ENCODE measurements around the gene UPF2. TPM values are rescaled to one million over a fixed set of nuclear protein-coding genes. Genes with fewer than 3 reads are reported as not detected.
A peak's percentile ranks its signal among the peaks of the same experiment; 100 is the strongest.

The UPF2 gene
- total RNA-seq, 1 experiment from 2014 or later: 30.6 TPM

- CTCF ChIA-PET: no interaction called here
Observed at GRCh38 chr10:12048547-12048946, 5.9 kb upstream of the UPF2 start.

GRCh38 chr10:12045596-12045995 is 3.0 kb upstream of the UPF2 start:
- DNase-seq (ENCODE audit: low spot score): no peak
- CTCF ChIA-PET: no interaction called here

More at GRCh38 chr10:12048547-12048946, 5.9 kb upstream of the UPF2 start:
- Histone ChIP-seq H3K9me3 (ENCODE audit: low read depth, low read length, poor library complexity, severe bottlenecking) (no peaks in the 10 kb centered on the region), H3K4me1 (ENCODE audit: insufficient read depth, low read length, poor library complexity, severe bottlenecking) (peaks cover 4% of the 10 kb centered on the region), H3K27ac (ENCODE audit: low read depth, low read length, poor library complexity, severe bottlenecking) (no peak overlapping the region), H3K36me3 (ENCODE audit: insufficient read depth, low read length, poor library complexity, severe bottlenecking) (no peaks in the 10 kb centered on the region), H3K4me3 (ENCODE audit: low read depth, low read length, poor library complexity, severe bottlenecking) (no peak overlapping the region), H3K27me3 (replicated peaks; ENCODE audit: insufficient read depth, low read depth, low read length, poor library complexity) (no peaks in the 10 kb centered on the region)
- TF ChIP-seq CTCF (conservative IDR thresholded peaks at IDR 0.05; ENCODE audit: low read depth, low read length) (no peak), EZH2 (IDR thresholded peaks at IDR 0.05; ENCODE audit: borderline replicate concordance, low read depth, low read length, poor library complexity, severe bottlenecking) (no peak)
- no peak for DNase-seq (ENCODE audit: low spot score)
- POLR2A ChIA-PET (ENCODE audit: low non-redundant PET): interaction anchor here (0.5 kb wide), 1 partner anchor 1159 kb away, joined by 3 read pairs; no protein-coding TSS in a partner anchor
- intact Hi-C loops (cut with micrococcal nuclease; ENCODE audit: unreplicated experiment): no loop called here
- BruUV-seq (replicated peaks): no TSS peak

GRCh38 chr10:12042409-12042796 is 206 bp downstream of the UPF2 start:
- no TSS peak for BruUV-seq (replicated peaks)
- intact Hi-C loops (cut with micrococcal nuclease; ENCODE audit: unreplicated experiment): no loop called here
- DNase-seq (ENCODE audit: low spot score): peak; percentile 36

More at GRCh38 chr10:12045596-12045995, 3.0 kb upstream of the UPF2 start:
- Histone ChIP-seq H3K4me3 (ENCODE audit: low read depth, low read length, poor library complexity, severe bottlenecking) (no peak overlapping the region), H3K4me1 (ENCODE audit: insufficient read depth, low read length, poor library complexity, severe bottlenecking) (peaks cover 11% of the 10 kb centered on the region), H3K36me3 (ENCODE audit: insufficient read depth, low read length, poor library complexity, severe bottlenecking) (no peaks in the 10 kb centered on the region), H3K27ac (ENCODE audit: low read depth, low read length, poor library complexity, severe bottlenecking) (no peak overlapping the region), H3K9me3 (ENCODE audit: low read depth, low read length, poor library complexity, severe bottlenecking) (no peaks in the 10 kb centered on the region), H3K27me3 (replicated peaks; ENCODE audit: insufficient read depth, low read depth, low read length, poor library complexity) (no peaks in the 10 kb centered on the region)
- POLR2A ChIA-PET (ENCODE audit: low non-redundant PET): no interaction called here
- TF ChIP-seq EZH2 (IDR thresholded peaks at IDR 0.05; ENCODE audit: borderline replicate concordance, low read depth, low read length, poor library complexity, severe bottlenecking) (no peak), CTCF (conservative IDR thresholded peaks at IDR 0.05; ENCODE audit: low read depth, low read length) (no peak)
- BruUV-seq (replicated peaks): no TSS peak
- intact Hi-C loops (cut with micrococcal nuclease; ENCODE audit: unreplicated experiment): no loop called here

More at GRCh38 chr10:12042409-12042796, 206 bp downstream of the UPF2 start:
- H3K36me3 ChIP-seq (ENCODE audit: insufficient read depth, low read length, poor library complexity, severe bottlenecking): no peaks in the 10 kb centered on the region
- no peaks in the 10 kb centered on the region for H3K9me3 ChIP-seq (ENCODE audit: low read depth, low read length, poor library complexity, severe bottlenecking)
- peak overlapping the region; percentile 99 for H3K4me3 ChIP-seq (ENCODE audit: low read depth, low read length, poor library complexity, severe bottlenecking)
- no peaks in the 10 kb centered on the region for H3K27me3 ChIP-seq (replicated peaks; ENCODE audit: insufficient read depth, low read depth, low read length, poor library complexity)
- peak overlapping the region; percentile 100 for H3K27ac ChIP-seq (ENCODE audit: low read depth, low read length, poor library complexity, severe bottlenecking)
- TF ChIP-seq CTCF (conservative IDR thresholded peaks at IDR 0.05; ENCODE audit: low read depth, low read length) (no peak), EZH2 (IDR thresholded peaks at IDR 0.05; ENCODE audit: borderline replicate concordance, low read depth, low read length, poor library complexity, severe bottlenecking) (no peak)
- ChIA-PET CTCF (interaction anchor here (0.6 kb wide), 1 partner anchor 56 kb away, joined by 6 read pairs; no protein-coding TSS in a partner anchor), POLR2A (ENCODE audit: low non-redundant PET) (no interaction called here)
- peaks cover 14% of the 10 kb centered on the region for H3K4me1 ChIP-seq (ENCODE audit: insufficient read depth, low read length, poor library complexity, severe bottlenecking)

Measured in A673 (cell line).